IPS-20b (cell line): ENCODE results near the gene FAM131B.
"Not testable (repeated sequence)": the region's sequence is repeated elsewhere in the genome, so short reads cannot be mapped to it uniquely, and the experiment has no call there.

Experiments used
- H3K27ac ChIP-seq: one replicate; pipeline ENCODE4 v1.5.1; 2013; ENCODE audit warnings: low read length
- H3K27me3 ChIP-seq: 2 replicates; pipeline ENCODE4 v1.6.1; 2013; ENCODE audit warnings: mild to moderate bottlenecking, low read length, inconsistent platforms; ENCODE audit not compliant: insufficient read depth
- H3K36me3 ChIP-seq: 2 replicates; pipeline ENCODE4 v1.6.1; 2013; ENCODE audit warnings: low read depth, mild to moderate bottlenecking, inconsistent platforms, low read length, moderate library complexity; ENCODE audit not compliant: insufficient read depth
- H3K4me1 ChIP-seq: 2 replicates; pipeline ENCODE4 v1.6.1; 2013; ENCODE audit warnings: mild to moderate bottlenecking, control low read depth, inconsistent platforms, low read length, moderate library complexity; ENCODE audit not compliant: insufficient read depth
- H3K4me3 ChIP-seq: 2 replicates; pipeline ENCODE4 v1.5.1; 2013; ENCODE audit warnings: mild to moderate bottlenecking, low read length, inconsistent platforms
- H3K9ac ChIP-seq: 2 replicates; pipeline ENCODE4 v1.6.1; 2013; ENCODE audit warnings: low read depth, mild to moderate bottlenecking, inconsistent platforms, low read length, moderate library complexity
- H3K9me3 ChIP-seq: 2 replicates; pipeline ENCODE4 v1.6.1; 2013; ENCODE audit warnings: mild to moderate bottlenecking, low read depth, low read length, inconsistent platforms; ENCODE audit not compliant: insufficient read depth

The FAM131B gene

DNA sequence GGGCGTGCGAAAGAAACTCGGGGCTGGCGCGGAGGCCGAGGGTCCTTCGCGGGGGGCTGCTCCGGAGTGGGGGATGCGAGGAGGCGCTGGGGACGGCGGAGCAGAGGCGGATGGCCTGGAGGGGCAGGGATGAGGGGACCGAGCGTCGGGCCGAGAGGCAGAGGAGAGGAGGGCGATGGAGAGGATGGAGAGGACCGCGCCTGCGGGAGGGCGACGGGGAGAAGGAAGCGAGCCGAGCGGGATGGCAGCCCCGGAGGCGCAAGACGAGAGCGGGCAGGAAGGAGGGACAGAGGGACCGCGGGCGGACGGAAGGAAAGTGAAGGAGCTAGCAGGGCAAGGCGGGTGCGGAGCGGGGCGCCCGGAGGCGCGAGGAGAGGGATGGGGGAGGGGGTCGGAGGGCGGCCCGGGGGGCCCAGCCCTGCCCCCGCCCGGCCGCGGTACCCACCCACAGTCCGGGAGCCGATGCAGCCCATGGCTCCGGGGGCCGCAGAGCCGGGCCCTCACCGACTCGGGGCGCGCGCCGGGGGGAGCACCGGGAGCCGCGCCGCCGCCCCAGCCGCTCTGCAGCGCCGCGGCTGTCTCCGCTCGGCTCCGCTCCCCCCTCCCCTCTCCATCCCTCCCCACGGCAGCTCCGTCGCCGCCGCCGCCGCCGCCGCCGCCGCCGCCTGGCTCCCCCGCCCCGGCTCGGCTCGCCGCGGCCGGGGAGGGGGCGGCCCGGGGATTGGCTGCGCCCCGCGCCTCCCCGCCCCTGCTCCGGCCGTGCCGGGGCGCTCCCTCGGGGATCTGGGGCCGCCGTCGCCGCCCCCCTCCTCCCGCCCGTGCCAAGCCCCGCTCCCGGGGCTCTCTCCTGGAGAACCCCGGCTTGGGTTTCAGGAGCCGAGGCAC lies at the start of gene FAM131B:
Gene FAM131B, minus strand, starts transcription at position 583 of the 885 bp plus-strand sequence. Its CDS starts 110 bp downstream, at position 473.
- Histone ChIP-seq H3K9me3 (no peaks in the 10 kb centered on the region), H3K27ac (no peak within 1 kb of the TSS), H3K4me3 (peak within 1 kb of the TSS; percentile 80), H3K4me1 (peaks cover 10% of the 10 kb centered on the region; the same call in 1 of the 2 replicates), H3K9ac (peak within 1 kb of the TSS; percentile 69; the same call in 1 of the 2 replicates), H3K27me3 (peaks cover 36% of the 10 kb centered on the region), H3K36me3 (peaks cover 25% of the 10 kb centered on the region)

DNA sequence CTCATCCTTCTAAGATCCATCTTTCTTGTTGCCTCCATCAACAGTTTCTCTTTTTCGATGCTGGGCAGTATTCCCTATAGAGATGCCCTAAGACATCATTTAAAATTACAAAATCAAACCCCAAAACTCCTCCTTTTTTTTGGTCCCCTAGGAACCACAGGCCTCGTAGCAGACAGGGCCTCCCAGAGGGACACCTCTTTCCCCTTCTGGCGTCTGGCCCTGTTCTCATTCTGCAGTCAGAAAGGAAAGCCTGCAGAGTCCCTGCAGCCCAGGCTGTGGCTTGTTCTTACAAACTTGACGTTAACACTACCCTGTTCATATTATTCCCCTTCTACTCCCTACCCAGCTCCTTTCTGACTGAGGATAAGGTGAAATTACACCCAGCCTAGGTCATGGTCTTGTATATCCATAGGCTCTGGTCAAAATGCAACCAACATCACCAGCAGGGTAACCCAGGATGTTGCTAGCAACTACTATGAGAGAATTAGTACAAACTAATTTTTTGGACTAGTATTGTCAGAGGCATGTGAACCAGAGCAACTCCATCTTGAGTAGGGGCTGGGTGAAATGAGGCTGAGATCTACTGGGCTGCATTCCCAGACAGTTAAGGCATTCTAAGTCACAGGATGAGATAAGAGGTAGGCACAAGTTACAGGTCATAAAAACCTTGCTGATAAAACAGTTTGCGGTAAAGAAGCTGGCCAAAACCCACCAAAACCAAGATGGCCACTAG lies 49.6 kb upstream of the FAM131B start:
- Histone ChIP-seq H3K4me1 (peaks cover 51% of the 10 kb centered on the region), H3K9me3 (no peaks in the 10 kb centered on the region), H3K27ac (peak overlapping the region; percentile 53), H3K36me3 (no peaks in the 10 kb centered on the region), H3K9ac (no peak overlapping the region), H3K27me3 (no peaks in the 10 kb centered on the region), H3K4me3 (no peak overlapping the region)

DNA sequence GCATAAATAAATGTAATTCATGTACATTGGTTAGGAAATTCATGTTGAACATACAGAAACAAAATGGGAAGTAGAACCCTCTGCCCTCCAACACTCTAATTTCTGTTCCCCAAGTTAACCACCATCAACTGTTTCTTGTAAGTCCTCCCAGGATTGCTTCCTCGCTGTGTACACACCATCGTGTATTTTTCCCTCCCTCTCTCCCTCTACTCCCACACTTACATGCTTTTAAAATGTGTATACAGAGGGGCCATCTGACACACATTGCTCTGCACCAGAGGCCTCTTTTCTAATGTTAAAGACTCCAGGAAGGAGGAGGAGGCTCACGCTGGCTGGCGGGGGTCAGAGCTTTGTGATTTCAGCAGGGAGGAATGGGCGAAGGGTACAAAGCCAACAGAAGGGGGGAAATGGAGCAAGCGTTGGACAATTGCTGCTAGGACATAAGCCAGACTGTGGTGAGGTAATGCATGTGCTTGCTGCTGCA lies 48.0 kb upstream of the FAM131B start:
- Histone ChIP-seq H3K27me3 (no peaks in the 10 kb centered on the region), H3K4me1 (peaks cover 59% of the 10 kb centered on the region), H3K9me3 (no peaks in the 10 kb centered on the region), H3K4me3 (peak overlapping the region; percentile 34; the same call in 1 of the 2 replicates), H3K27ac (no peak overlapping the region), H3K9ac (peak overlapping the region; percentile 7; the same call in 1 of the 2 replicates), H3K36me3 (peaks cover 8% of the 10 kb centered on the region; the same call in 1 of the 2 replicates)

DNA sequence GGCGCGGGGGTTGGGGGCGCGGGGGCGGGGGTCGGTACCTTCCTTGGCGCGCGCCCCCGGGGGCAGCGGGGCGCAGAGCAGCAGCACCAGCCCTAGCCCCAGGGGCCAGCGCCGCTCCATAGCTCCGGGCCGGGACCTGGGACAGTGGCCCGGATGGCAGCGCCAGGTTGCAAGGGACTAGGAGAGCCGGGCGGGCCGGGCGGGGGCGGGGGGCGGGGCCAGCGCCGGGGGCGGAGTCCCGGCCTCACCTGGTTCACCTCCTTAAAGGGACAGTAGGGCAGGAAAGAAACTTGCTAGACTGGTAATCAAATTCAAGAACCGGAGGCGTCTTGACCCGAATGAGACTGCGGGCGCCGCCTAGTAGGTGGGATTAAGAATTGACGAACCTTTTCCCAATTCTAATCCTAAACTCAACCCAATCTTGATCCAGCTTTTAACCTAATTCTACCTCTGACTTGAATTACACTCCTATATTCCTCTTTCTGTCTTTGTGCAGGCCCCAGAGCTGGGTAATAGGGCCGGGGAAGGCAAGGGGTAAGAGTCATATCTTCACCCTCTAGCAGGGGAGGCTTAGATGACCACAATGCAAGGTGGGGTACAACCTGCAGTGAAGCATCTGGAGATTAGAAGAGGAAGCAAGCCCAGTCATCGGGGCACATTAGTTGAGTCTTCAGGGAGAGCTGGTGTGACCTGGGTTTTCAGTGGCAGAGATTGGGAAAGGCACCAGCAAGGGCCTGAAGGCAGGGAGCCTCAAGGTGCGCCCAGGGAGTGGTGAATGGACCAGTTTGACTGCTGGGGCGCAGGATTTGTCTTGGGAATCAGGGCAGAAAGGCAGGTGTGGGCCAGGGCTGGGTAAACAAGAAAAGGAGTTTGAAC lies 46.4 kb upstream of the FAM131B start, which contains the start of gene EPHA1:
Gene EPHA1, minus strand, starts transcription at position 171 of the 876 bp plus-strand sequence. Its CDS starts 51 bp downstream, at position 120.
- H3K4me1 ChIP-seq, result peaks cover 65% of the 10 kb centered on the region
- peak within 1 kb of the TSS; percentile 75 for H3K27ac ChIP-seq
- no peaks in the 10 kb centered on the region for H3K9me3 ChIP-seq
- peak within 1 kb of the TSS; percentile 92 for H3K9ac ChIP-seq
- H3K36me3 ChIP-seq, result peaks cover 20% of the 10 kb centered on the region; the same call in 1 of the 2 replicates
- H3K4me3 ChIP-seq, result peak within 1 kb of the TSS; percentile 89
- no peaks in the 10 kb centered on the region for H3K27me3 ChIP-seq

DNA sequence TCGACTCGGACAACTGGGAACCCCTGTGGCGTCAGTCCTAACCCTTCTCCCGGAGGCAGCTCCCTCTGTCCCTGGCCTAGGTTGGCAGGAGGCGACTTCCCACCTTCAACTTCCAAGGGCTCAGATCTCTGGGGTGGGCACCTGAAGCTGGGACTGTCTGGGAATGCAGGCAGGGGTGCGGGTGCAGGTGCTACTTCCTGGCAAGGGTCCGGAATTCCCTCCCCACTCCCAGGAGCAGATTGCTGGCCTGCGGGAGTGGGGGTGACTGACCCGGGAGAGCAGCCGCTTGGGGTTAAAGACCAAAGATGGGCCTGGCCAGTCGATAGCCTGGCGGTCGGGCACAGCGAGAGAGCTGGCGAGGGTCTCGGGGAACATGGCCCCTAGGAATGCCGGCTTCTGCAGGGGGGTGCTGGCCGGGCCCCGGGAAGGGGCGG lies 45.8 kb upstream of the FAM131B start:
- peaks cover 26% of the 10 kb centered on the region; the same call in 1 of the 2 replicates for H3K36me3 ChIP-seq
- H3K4me1 ChIP-seq, result peaks cover 61% of the 10 kb centered on the region
- H3K27ac ChIP-seq, result peak overlapping the region; percentile 18
- peak overlapping the region; percentile 89 for H3K4me3 ChIP-seq
- H3K9ac ChIP-seq, result peak overlapping the region; percentile 92
- H3K9me3 ChIP-seq, result no peaks in the 10 kb centered on the region
- no peaks in the 10 kb centered on the region for H3K27me3 ChIP-seq

DNA sequence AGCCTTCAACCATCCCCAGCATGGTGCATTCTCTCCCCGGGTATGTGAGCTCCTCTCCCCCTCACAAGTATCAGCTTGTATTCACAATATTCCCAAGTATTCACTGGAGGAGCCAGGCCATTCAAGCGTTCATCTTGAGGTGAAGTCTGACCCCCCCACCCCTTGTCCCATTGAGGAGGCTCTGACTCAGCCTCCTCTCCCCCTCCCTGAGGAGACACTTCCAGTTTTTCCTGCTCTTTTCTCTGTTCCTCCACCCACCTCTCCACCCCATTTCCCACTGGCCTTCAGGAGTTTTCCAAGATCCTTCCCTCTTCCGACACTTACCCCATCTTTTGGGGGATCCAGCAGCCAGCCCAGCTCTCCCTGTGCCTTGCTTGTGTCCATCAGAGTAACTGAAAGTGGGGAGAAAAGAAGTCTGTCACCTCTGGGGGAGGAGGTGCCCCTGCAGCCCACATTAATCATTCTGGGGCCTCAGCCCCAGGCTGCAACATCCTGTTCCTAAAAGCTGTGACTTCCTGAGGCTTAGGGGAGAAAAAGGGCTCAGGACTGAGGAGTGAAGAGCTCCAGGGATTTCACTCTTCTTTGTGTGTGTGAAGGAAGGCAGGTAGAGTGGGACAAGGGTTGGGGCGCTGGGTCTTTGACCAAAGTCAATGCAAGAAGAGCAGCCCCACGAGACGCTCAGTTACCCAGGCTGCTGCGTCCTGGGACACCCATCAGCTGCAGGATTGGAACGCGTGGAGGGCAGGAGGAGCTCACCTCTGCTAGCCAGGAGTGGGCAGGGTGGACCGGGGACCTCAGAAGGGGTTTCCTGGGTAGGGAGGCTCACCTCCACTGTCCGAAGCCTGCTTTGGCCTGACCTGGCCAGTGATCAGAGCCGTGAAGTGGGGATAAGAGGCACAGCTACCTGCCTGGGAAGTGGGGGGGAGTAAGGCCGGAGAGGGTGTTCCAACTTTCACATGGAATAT lies 45.1 kb upstream of the FAM131B start:
- H3K27ac ChIP-seq, result peak overlapping the region; percentile 18
- H3K27me3 ChIP-seq, result no peaks in the 10 kb centered on the region
- no peaks in the 10 kb centered on the region for H3K9me3 ChIP-seq
- peaks cover 54% of the 10 kb centered on the region for H3K4me1 ChIP-seq
- H3K36me3 ChIP-seq, result peaks cover 30% of the 10 kb centered on the region
- peak overlapping the region; percentile 89 for H3K4me3 ChIP-seq
- peak overlapping the region; percentile 92 for H3K9ac ChIP-seq

DNA sequence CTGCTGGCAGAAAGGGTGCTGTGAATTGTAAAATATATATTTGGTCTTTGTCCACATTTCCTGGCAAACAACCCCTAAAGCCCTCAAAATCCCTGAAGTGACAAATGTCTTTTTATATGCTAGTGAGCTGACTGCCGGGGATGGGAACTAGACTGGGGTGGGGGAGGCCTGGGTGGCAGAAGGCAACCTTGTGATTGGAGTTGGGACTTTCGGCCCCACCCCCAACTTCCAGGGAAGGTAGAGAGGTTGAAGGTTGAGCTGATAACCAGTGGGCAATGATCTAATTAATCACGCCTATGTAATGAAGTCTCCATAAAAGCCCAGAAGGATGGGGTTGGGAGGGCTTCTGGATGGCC lies 43.5 kb upstream of the FAM131B start:
- H3K4me1 ChIP-seq, result peaks cover 38% of the 10 kb centered on the region
- H3K27me3 ChIP-seq, result no peaks in the 10 kb centered on the region
- H3K27ac ChIP-seq, result no peak overlapping the region
- H3K36me3 ChIP-seq, result peaks cover 45% of the 10 kb centered on the region
- no peaks in the 10 kb centered on the region for H3K9me3 ChIP-seq
- peak overlapping the region; percentile 35; the same call in 1 of the 2 replicates for H3K9ac ChIP-seq
- peak overlapping the region; percentile 89; the same call in 1 of the 2 replicates for H3K4me3 ChIP-seq

DNA sequence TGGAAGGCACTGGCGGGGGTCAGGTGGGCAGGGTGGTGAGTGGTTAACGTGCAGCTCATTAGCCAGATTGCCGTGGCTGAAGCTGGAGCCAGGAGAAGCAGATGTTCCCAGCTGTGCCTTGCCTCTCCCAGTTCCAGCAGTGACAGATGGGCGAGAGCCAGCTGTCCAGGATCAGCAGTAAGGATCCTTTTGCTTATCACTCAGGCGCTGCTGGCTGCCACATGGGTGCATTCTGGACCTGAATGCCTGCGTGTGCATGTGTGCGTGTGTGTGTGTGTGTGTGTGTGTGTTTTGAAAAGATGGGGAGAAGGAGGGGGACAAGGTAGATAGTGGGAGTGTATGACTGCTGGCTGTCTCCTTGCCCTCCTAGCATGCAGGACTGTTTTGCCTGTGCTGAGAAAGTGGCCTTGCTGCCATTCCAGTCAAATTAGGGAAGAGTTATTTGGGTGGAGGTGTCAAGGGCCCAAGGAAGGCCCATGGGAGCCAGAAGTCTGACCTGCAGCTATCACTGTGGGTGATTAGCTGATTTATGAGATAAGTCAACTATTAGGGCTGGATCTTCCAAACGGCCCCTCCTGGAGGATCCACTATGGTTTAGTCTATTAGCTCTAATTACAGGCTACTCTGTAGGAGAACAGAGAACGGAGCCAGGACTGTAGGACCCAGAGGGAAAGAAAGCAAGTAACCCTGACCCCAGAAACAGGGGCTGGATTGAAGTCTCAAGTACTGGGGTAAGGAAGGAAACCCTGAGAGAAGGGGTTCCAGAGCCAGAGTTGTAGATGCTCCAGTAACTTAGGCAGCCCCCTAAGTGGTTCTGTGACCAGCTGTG lies 42.9 kb upstream of the FAM131B start:
- no peaks in the 10 kb centered on the region for H3K27me3 ChIP-seq

DNA sequence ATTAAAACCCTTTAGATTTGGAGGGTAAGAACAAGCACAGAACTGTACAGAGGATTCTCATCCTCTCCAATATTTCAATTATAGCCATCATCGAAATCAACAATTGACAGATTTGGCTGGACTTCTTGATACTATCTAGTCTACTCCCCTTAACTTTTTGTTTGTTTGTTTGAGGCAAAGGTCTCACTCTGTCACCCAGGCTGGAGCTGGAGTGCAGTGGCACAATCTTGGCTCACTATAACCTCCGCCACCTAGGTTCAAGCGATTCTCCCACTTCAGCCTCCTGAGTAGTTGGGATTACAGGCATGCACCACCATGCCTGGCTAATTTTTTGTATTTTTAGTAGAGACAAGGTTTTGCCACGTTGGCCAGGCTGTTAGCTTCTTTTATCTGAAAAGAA lies 39.7 kb upstream of the FAM131B start:
- H3K9ac ChIP-seq, H3K4me3 ChIP-seq, H3K9me3 ChIP-seq, H3K27me3 ChIP-seq, H3K27ac ChIP-seq: not testable (repeated sequence)
- peaks cover 21% of the 10 kb centered on the region for H3K4me1 ChIP-seq
- H3K36me3 ChIP-seq, result peaks cover 82% of the 10 kb centered on the region

More for the DNA sequence above, 42.9 kb upstream of the FAM131B start:
- peaks cover 38% of the 10 kb centered on the region for H3K4me1 ChIP-seq
- no peaks in the 10 kb centered on the region for H3K9me3 ChIP-seq
- peaks cover 51% of the 10 kb centered on the region for H3K36me3 ChIP-seq
- peak overlapping the region; percentile 89; the same call in 1 of the 2 replicates for H3K4me3 ChIP-seq
- peak overlapping the region; percentile 23; the same call in 1 of the 2 replicates for H3K9ac ChIP-seq
- no peak overlapping the region for H3K27ac ChIP-seq
